LNCAP (cell line): ENCODE measurements around the gene DGKG.

Experiments
- TF ChIP-seq, protein P1 (sequence below): fragments of 450-650 bp; IDR thresholded peaks from 2 replicates; pipeline ENCODE4 v1.5.1; 2017; ENCODE audit warnings: mild to moderate bottlenecking

Gene DGKG

DNA sequence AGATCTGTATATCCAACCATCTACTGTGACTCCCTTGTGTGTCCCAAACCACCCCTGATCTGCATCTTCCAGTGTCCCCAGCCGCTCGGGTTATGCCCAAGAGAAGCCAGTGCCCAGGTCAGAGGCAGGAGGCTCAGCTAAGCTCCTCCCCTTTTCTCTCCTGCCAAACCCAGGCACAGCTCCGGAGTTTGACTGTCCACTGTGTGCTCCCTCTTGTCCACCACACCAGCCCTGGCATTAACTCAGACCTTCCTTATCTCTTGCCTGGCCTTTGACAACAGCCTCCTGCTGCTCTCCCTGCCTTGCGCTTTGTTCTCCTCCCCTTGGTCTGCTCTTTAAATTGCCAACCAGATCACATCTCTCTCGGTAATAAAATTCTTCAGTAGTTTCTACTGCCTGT, 39.3 kb downstream of the DGKG start:
- TF ChIP-seq, protein P1, sequence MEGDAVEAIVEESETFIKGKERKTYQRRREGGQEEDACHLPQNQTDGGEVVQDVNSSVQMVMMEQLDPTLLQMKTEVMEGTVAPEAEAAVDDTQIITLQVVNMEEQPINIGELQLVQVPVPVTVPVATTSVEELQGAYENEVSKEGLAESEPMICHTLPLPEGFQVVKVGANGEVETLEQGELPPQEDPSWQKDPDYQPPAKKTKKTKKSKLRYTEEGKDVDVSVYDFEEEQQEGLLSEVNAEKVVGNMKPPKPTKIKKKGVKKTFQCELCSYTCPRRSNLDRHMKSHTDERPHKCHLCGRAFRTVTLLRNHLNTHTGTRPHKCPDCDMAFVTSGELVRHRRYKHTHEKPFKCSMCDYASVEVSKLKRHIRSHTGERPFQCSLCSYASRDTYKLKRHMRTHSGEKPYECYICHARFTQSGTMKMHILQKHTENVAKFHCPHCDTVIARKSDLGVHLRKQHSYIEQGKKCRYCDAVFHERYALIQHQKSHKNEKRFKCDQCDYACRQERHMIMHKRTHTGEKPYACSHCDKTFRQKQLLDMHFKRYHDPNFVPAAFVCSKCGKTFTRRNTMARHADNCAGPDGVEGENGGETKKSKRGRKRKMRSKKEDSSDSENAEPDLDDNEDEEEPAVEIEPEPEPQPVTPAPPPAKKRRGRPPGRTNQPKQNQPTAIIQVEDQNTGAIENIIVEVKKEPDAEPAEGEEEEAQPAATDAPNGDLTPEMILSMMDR = no peak

- TF ChIP-seq, protein P1 = no peak
Measured at GRCh38 chr3:186321746-186322145, 40.3 kb downstream of the DGKG start.

- TF ChIP-seq, protein P1 = no peak
Measured at GRCh38 chr3:186320862-186321568, 41.0 kb downstream of the DGKG start.

DNA sequence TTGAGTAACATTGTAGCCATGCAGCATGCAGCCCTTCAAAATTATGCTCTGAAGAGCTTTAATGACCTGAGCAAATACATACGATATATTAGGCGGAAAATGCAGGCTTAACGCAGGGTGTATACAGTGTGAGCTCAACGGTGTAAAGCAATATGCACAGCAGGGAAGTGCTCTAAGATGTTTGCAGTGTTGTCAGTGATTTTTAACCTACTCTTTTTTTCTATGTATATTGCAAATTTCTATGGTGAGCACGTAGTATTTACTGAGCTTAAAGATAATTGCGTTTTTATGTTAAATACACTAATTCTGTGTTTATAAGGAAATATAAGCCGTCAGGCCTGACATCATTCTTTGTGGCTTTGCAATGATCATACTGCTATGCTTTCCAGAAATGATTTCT, 42.1 kb downstream of the DGKG start:
- TF ChIP-seq, protein P1 = no peak

DNA sequence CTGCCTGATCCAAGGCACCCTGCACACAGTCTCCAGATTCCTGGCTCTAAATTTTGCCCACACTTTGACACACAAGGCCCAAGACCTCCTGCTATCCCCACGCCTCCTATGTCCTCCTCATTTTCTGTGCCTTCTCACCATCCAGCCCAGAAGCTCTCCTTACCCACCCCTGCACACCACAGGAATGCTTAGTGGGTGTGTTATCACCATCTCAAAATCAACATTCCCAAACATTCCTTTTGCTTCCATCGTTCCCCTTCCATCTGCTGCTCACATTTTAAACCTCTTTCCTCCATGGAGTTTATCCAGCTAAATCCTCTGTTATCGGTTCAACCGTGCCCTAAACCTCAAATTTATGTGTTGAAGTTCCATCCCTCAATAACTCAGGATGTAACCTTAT, 43.9 kb downstream of the DGKG start:
- TF ChIP-seq, protein P1 = no peak

DNA sequence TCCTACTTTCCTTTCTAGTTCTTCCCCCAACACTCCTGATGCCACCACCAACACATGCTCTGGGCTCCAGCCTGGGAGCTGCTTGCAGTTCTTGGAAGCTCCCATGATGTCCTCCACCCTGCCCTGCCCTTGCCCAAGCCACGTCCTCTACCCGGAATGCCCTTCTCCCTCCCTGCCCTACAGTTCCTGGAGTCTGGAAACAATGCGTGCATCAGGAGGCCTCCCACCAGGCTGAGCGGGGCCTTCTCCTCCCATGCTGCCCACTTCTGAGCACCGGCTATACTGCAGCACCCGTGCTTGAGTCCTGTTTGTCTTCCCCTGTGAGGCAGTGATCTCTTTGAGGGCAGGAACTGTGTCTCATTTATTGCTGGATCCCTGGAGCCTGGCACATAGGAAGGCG, 44.6 kb downstream of the DGKG start:
- TF ChIP-seq, protein P1 = no peak

- TF ChIP-seq, protein P1 = no peak
Measured at GRCh38 chr3:186316666-186317260, 45.3 kb downstream of the DGKG start.
